ENCODE results near the gene FAM200C.

Gene FAM200C

GRCh38 chr5:160361624-160362228 lies 38.1 kb downstream of the FAM200C start:
- no peak for TF ChIP-seq CTCF (IDR thresholded peaks at IDR 0.05; ENCODE audit: insufficient read depth, missing control alignments)
- DNase-seq (ENCODE audit: insufficient read length, low spot score) (no peak), FAIRE-seq (no peak)

- DNase-seq (ENCODE audit: insufficient read length, low spot score): no peak
- no peak for TF ChIP-seq CTCF (IDR thresholded peaks at IDR 0.05; ENCODE audit: insufficient read depth, missing control alignments)
Measured at GRCh38 chr5:160360310-160360709, 39.5 kb downstream of the FAM200C start.

DNA sequence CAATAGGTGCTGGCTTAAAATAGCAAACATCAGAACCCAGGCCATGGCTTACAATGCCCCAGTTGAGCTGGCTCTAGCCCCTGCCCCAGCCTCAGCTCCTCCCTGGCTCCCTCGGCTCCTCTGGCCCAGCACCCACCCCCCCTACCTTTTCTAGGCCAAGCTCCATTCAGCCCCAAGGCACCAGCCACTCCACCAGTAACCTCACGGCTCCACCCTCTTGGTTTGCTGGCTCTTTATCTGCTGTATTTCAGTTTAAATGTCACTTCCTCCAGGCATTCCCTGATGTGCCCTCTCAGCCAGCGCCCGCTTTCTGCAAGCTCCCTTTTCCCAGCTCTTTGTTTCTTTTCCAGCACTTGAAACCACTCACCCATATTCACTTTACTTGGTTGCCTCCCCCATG lies 40.0 kb downstream of the FAM200C start:
- no peak for TF ChIP-seq CTCF (IDR thresholded peaks at IDR 0.05; ENCODE audit: insufficient read depth, missing control alignments)
- DNase-seq (ENCODE audit: insufficient read length, low spot score) (no peak), FAIRE-seq (no peak)

More at GRCh38 chr5:160360310-160360709, 39.5 kb downstream of the FAM200C start:
- no peak for FAIRE-seq

GRCh38 chr5:160359242-160359641 lies 40.6 kb downstream of the FAM200C start:
- no peak for DNase-seq (ENCODE audit: insufficient read length, low spot score)
- FAIRE-seq: no peak
- no peak for TF ChIP-seq CTCF (IDR thresholded peaks at IDR 0.05; ENCODE audit: insufficient read depth, missing control alignments)

DNA sequence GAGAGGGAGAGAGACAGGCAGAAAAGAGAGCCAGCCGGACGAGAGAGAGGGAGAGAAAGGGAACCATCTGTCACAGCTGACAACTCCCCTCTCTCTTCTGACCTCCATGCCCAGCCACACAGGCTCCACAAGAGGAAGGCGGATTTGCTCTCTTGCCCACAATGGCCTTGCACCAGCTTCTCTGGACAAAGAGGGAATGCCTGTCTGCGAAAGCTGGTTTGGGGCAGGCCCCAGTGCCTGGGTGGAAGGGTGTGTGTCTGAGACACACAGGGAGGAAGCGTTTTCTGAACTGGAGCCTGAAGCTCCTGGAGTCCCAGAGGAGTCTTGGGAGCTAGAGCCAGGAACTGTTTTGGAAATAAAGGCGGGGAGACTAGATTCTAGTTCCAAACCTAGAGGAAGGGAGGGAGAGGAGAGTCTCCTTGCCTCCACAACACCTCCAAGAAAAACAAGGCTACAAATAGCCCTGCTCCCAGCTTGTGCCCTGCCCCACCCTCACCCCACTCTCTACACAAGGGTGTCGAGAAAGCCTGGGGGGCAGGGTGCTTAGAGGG lies 41.9 kb downstream of the FAM200C start:
- DNase-seq (ENCODE audit: insufficient read length, low spot score) (no peak), FAIRE-seq (no peak)
- TF ChIP-seq CTCF (IDR thresholded peaks at IDR 0.05; ENCODE audit: insufficient read depth, missing control alignments): no peak

DNA sequence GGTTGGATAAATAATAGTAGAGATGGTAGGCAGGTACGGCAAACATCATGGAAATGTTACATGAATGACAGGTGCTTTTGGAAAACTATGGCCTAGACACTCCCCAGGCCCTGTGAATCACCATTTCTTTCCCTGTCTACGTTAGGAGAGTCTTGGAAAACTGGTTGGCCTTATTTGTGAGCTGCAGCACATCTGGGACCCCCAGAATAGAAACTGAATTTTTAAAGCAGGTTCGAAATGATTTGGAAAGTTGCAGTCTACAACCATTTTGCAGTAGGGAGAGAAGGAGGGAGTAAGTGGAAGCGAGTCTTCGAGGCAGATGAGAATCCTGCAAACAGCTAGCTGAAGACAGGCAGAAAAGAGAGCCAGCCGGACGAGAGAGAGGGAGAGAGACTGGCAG lies 42.5 kb downstream of the FAM200C start:
- no peak for TF ChIP-seq CTCF (IDR thresholded peaks at IDR 0.05; ENCODE audit: insufficient read depth, missing control alignments)
- FAIRE-seq: no peak
- DNase-seq (ENCODE audit: insufficient read length, low spot score): no peak

DNA sequence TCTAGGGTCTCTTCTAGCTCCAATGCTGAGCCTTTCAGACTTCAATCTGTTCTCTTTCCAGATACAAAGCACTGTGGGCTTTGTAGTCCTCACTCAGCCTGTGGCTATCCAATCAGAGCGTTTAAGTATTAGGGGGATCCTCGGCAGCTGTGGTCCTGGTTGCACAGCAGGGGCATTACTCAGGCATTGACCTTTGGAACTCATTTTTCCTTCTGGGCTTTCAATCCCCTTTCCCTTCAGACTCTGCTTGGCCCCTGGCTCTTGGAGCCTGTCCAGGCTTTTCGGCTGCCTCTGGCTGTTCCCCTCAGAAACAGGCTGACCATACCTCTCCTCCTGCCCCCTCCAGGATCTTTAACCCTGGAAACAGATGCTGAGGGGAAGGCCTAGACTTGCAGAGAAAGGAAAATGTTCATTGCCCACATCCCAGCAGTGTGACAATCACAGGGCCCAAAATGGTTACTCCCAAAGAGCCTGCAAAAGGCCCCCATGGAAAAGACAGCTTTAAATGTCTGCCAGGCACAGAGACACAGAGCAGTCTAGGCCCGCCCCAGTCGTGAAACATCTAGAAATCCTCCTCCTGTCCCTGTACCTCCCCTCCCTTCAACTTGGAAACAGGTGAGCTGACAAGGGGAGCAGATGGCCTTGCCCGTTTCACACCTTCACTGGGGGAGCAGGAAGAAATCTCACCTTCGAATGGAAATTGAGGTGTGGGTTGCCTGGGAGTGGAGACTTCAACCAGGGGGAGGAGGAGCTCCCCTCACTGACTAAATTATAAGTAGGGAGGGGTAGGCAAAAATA lies 43.1 kb downstream of the FAM200C start:
- no peak for TF ChIP-seq CTCF (IDR thresholded peaks at IDR 0.05; ENCODE audit: insufficient read depth, missing control alignments)
- FAIRE-seq (no peak), DNase-seq (ENCODE audit: insufficient read length, low spot score) (no peak)
